ENCODE results near the gene YWHAH. TPM values are rescaled to one million over a fixed set of nuclear protein-coding genes. Genes with fewer than 3 reads are reported as not detected.

Gene YWHAH
- total RNA-seq, 2 experiments from 2014 or later = 113 to 145 TPM

DNA sequence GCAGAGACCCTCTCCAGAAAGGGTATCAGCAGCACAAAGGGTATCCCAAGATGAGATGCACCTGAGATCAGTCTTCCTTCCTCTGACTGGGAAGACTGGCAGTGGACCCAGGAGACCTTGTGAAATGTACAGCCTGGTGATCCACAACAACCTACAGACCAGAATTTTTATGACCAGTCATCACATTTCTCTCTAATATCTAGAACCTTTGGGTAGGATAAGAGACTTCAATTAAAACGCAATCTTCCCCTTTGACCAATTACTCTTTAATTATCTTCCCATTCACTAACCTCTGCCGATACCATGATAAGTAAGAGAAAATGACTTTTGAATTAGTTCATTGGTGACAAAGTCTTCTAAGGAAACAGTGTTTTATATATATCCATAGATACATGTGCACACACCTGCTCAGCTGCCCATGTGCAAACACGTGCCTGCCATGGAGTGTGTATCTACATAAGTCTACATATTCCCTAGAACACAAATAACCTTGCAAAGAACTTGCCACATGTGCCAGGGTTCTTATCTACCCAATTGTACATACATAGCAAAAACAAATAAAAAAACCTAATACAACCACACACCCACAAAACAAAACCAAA is 54.5 kb downstream of the YWHAH start:
- CTCF ChIA-PET (ENCODE audit: unreplicated experiment) = no interaction called here
- POLR2A ChIA-PET = no interaction called here
- Histone ChIP-seq H2AFZ (ENCODE audit: low read length) (no peak overlapping the region), H3K9me2 (ENCODE audit: insufficient read depth, low read length) (no peaks in the 10 kb centered on the region), H3K79me2 (ENCODE audit: insufficient read depth, low read depth, low read length) (no peaks in the 10 kb centered on the region), H3K27ac (ENCODE audit: low read depth, low read length, poor library complexity, severe bottlenecking) (no peak overlapping the region), H3K9me3 (ENCODE audit: low read length) (no peaks in the 10 kb centered on the region), H3K4me2 (ENCODE audit: low read length) (no peak overlapping the region), H3K36me3 (ENCODE audit: insufficient read depth, low read length) (no peaks in the 10 kb centered on the region), H3K4me3 (ENCODE audit: low read depth, low read length, poor library complexity, severe bottlenecking) (no peak overlapping the region), H3K4me1 (ENCODE audit: insufficient read depth, low read length, poor library complexity, severe bottlenecking) (no peaks in the 10 kb centered on the region), H4K20me1 (ENCODE audit: insufficient read depth, low read length) (no peaks in the 10 kb centered on the region)
- intact Hi-C loops (cut with micrococcal nuclease; ENCODE audit: unreplicated experiment) = no loop called here
- TF ChIP-seq, protein P1, sequence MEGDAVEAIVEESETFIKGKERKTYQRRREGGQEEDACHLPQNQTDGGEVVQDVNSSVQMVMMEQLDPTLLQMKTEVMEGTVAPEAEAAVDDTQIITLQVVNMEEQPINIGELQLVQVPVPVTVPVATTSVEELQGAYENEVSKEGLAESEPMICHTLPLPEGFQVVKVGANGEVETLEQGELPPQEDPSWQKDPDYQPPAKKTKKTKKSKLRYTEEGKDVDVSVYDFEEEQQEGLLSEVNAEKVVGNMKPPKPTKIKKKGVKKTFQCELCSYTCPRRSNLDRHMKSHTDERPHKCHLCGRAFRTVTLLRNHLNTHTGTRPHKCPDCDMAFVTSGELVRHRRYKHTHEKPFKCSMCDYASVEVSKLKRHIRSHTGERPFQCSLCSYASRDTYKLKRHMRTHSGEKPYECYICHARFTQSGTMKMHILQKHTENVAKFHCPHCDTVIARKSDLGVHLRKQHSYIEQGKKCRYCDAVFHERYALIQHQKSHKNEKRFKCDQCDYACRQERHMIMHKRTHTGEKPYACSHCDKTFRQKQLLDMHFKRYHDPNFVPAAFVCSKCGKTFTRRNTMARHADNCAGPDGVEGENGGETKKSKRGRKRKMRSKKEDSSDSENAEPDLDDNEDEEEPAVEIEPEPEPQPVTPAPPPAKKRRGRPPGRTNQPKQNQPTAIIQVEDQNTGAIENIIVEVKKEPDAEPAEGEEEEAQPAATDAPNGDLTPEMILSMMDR (conservative IDR thresholded peaks at IDR 0.05; ENCODE audit: low read length) = no peak
- TF ChIP-seq EZH2phosphoT487 (IDR thresholded peaks at IDR 0.05; ENCODE audit: borderline replicate concordance, low read depth, low read length) = no peak
- BruUV-seq (replicated peaks) = no TSS peak
- DNase-seq (ENCODE audit: low spot score) = no peak

DNA sequence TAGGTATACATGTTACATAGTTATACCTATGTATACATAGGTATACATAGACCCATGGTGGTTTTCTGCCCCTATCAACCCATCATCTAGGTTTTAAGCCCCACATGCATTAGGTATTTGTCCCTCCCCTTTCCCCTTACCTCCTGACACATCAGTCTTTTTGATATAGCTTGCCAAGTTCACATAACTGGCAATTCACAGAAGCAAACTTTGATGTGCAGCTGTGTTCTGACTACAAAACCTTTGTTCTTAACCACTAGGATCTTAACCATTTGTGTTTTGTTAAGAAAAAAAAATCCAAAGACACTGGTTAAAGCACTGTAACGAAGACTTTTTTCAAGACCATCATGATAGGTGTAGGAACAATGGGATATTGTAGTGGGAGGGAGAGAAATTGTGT is 55.8 kb downstream of the YWHAH start:
- CTCF ChIA-PET (ENCODE audit: unreplicated experiment) = no interaction called here
- DNase-seq (ENCODE audit: low spot score) = no peak
- POLR2A ChIA-PET = no interaction called here
- H3K9me3 ChIP-seq (ENCODE audit: low read length) = no peaks in the 10 kb centered on the region
- H3K4me1 ChIP-seq (ENCODE audit: insufficient read depth, low read length, poor library complexity, severe bottlenecking) = no peaks in the 10 kb centered on the region
- H4K20me1 ChIP-seq (ENCODE audit: insufficient read depth, low read length) = no peaks in the 10 kb centered on the region
- H3K79me2 ChIP-seq (ENCODE audit: insufficient read depth, low read depth, low read length) = no peaks in the 10 kb centered on the region
- H2AFZ ChIP-seq (ENCODE audit: low read length) = no peak overlapping the region
- no peak overlapping the region for H3K4me2 ChIP-seq (ENCODE audit: low read length)
- H3K36me3 ChIP-seq (ENCODE audit: insufficient read depth, low read length) = no peaks in the 10 kb centered on the region
- H3K9me2 ChIP-seq (ENCODE audit: insufficient read depth, low read length) = no peaks in the 10 kb centered on the region
- TF ChIP-seq EZH2phosphoT487 (IDR thresholded peaks at IDR 0.05; ENCODE audit: borderline replicate concordance, low read depth, low read length) = no peak
- TF ChIP-seq, protein P1 (conservative IDR thresholded peaks at IDR 0.05; ENCODE audit: low read length) = no peak
- intact Hi-C loops (cut with micrococcal nuclease; ENCODE audit: unreplicated experiment) = no loop called here
- no peak overlapping the region for H3K4me3 ChIP-seq (ENCODE audit: low read depth, low read length, poor library complexity, severe bottlenecking)
- BruUV-seq (replicated peaks) = no TSS peak
- no peak overlapping the region for H3K27ac ChIP-seq (ENCODE audit: low read depth, low read length, poor library complexity, severe bottlenecking)

DNA sequence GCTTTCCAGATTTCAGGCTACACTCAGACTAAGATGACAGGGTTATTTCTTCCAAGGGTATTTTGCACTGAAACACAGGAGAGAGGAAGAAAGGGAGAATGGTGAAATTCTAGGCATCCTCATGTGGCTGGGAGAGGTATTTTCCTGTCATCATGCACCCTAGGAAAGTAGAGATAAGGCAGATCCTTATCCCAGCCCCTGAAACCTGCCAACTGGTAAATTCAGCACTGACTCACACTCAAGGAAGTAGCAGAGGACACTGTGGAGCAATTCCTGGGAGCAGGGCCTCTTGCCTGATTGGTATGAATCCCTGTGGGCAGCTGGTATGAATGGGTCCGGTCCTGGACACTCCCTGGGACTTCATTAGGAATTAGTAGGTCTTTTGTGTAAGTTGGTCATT is 61.1 kb downstream of the YWHAH start:
- TF ChIP-seq, protein P1 (conservative IDR thresholded peaks at IDR 0.05; ENCODE audit: low read length) = no peak
- TF ChIP-seq EZH2phosphoT487 (IDR thresholded peaks at IDR 0.05; ENCODE audit: borderline replicate concordance, low read depth, low read length) = no peak
- BruUV-seq (replicated peaks) = no TSS peak
- no peak overlapping the region for H3K4me3 ChIP-seq (ENCODE audit: low read depth, low read length, poor library complexity, severe bottlenecking)
- H3K4me1 ChIP-seq (ENCODE audit: insufficient read depth, low read length, poor library complexity, severe bottlenecking) = no peaks in the 10 kb centered on the region
- no peaks in the 10 kb centered on the region for H3K9me2 ChIP-seq (ENCODE audit: insufficient read depth, low read length)
- ChIA-PET CTCF (ENCODE audit: unreplicated experiment) (no interaction called here), POLR2A (no interaction called here)
- intact Hi-C loops (cut with micrococcal nuclease; ENCODE audit: unreplicated experiment) = no loop called here
- DNase-seq (ENCODE audit: low spot score) = no peak
- H2AFZ ChIP-seq (ENCODE audit: low read length) = no peak overlapping the region
- H3K4me2 ChIP-seq (ENCODE audit: low read length) = no peak overlapping the region
- no peak overlapping the region for H3K27ac ChIP-seq (ENCODE audit: low read depth, low read length, poor library complexity, severe bottlenecking)
- no peaks in the 10 kb centered on the region for H4K20me1 ChIP-seq (ENCODE audit: insufficient read depth, low read length)
- no peaks in the 10 kb centered on the region for H3K36me3 ChIP-seq (ENCODE audit: insufficient read depth, low read length)
- H3K9me3 ChIP-seq (ENCODE audit: low read length) = no peaks in the 10 kb centered on the region
- H3K79me2 ChIP-seq (ENCODE audit: insufficient read depth, low read depth, low read length) = no peaks in the 10 kb centered on the region

Small RNA genes lying within 50 kb of the gene (small RNA-seq; reads per million reads assigned to genes)
- gene RN7SL305P = not detected

Other genes with a start within 250 kb of the YWHAH start
- 15.9 and 21.9 TPM in 2 replicates for gene PRR14L, start 194.4 kb upstream of the YWHAH start, total RNA-seq (2014; rRNA removed; shearing (Covaris generic))
- gene PRR14L, start 194.4 kb upstream of the YWHAH start, total RNA-seq (2022) = 51.1 and 52.8 TPM in 2 replicates
- 31.7 and 43.0 TPM in 2 replicates for gene DEPDC5, start 190.5 kb upstream of the YWHAH start, total RNA-seq (2014; rRNA removed; shearing (Covaris generic))
- 70.4 and 77.1 TPM in 2 replicates for gene DEPDC5, start 190.5 kb upstream of the YWHAH start, total RNA-seq (2022)
- not detected in 2 replicates for gene SLC5A1, start 98.7 kb downstream of the YWHAH start, total RNA-seq (2014; rRNA removed; shearing (Covaris generic))
- gene SLC5A1, start 98.7 kb downstream of the YWHAH start, total RNA-seq (2022) = not detected in 2 replicates
- not detected in 2 replicates for gene C22orf42, start 214.8 kb downstream of the YWHAH start, total RNA-seq (2014; rRNA removed; shearing (Covaris generic))
- gene C22orf42, start 214.8 kb downstream of the YWHAH start, total RNA-seq (2022) = not detected in 2 replicates